ENCODE data around the gene C6orf118. TPM values are rescaled to one million over a fixed set of nuclear protein-coding genes. Genes with fewer than 3 reads are reported as not detected.

The C6orf118 gene
- total RNA-seq, 1 donor from 2014 or later: not detected

DNA sequence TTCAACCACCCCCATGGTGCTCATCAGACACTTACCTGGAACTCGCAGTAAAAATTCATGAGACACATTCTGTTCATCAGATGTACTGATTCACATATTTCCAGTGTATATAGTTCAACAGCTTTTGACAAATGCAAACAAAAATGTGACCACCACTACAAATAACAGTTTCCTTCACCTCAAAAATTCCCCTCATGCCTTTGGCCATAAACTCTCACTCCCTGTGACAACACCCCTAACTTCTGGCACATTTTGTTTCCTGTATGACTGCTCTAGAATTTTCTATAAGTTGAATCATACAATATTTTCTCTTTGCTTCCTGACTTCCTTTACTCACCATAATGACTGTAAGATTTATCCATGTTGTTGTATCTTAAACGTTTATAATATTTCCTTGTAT is 63.7 kb downstream of the C6orf118 start:
- POLR2A ChIA-PET: no interaction called here
- intact Hi-C loops (cut with micrococcal nuclease): no loop called here
- CTCF ChIA-PET: no interaction called here
- H3K27ac Mint-ChIP-seq: no peak overlapping the region
- ATAC-seq (ENCODE audit: low read depth): no peak
- H3K27me3 Mint-ChIP-seq: no peaks in the 10 kb centered on the region
- no peaks in the 10 kb centered on the region for H3K4me1 Mint-ChIP-seq
- no peak for TF ChIP-seq CTCF (IDR thresholded peaks at IDR 0.05)
- H3K4me3 Mint-ChIP-seq: no peak overlapping the region
- no peaks in the 10 kb centered on the region for H3K36me3 Mint-ChIP-seq (ENCODE audit: low read depth)
- no peak for DNase-seq
- peaks cover 2% of the 10 kb centered on the region for H3K9me3 Mint-ChIP-seq

- H3K36me3 Mint-ChIP-seq (ENCODE audit: low read depth): no peaks in the 10 kb centered on the region
- DNase-seq (no peak), ATAC-seq (ENCODE audit: low read depth) (no peak)
- no peak overlapping the region for H3K4me3 Mint-ChIP-seq
- POLR2A ChIA-PET: no interaction called here
- no peaks in the 10 kb centered on the region for H3K4me1 Mint-ChIP-seq
- H3K27me3 Mint-ChIP-seq: no peaks in the 10 kb centered on the region
- no peak for TF ChIP-seq CTCF (IDR thresholded peaks at IDR 0.05)
- CTCF ChIA-PET: no interaction called here
- H3K27ac Mint-ChIP-seq: no peak overlapping the region
- H3K9me3 Mint-ChIP-seq: peaks cover 2% of the 10 kb centered on the region
- intact Hi-C loops (cut with micrococcal nuclease): no loop called here
Measured at GRCh38 chr6:165245287-165245686, 64.1 kb downstream of the C6orf118 start.

DNA sequence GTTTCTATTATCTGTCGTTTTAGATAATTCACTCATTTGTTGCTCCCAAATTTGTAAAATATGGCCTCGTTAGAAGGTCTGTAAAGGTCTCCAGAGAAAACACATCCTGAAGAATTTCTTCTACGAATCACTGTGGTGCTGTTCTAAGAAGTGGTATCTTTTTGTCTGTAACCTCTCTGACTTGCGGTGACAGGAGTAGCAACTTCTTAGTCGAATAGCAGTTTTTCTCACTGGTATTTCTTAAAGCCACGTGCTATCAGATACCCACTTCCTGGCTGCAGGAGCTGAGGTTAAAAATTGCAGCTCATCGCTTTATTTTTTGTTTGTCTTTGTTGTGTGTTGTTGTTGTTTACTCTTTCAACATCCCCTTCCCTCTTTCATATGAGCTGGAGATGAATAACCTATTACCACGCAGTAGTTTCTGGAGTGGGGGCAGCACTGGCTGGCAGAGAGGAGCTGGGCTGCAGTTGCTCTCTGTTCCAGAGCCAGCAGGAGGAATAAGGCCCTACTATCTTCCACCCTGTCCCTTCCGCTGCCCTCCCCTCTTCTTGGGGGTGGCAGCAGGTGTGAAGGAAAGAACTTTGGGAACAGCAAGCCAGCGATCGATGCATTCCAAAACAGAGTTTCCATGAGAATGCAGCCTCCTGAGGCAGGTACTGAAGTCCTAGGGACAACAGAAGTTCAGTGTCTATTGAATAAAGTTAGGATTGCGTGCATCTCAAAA is 64.7 kb downstream of the C6orf118 start:
- ChIA-PET CTCF (no interaction called here), POLR2A (no interaction called here)
- ATAC-seq (ENCODE audit: low read depth) (no peak), DNase-seq (no peak)
- intact Hi-C loops (cut with micrococcal nuclease): no loop called here
- Mint-ChIP-seq H3K27me3 (no peaks in the 10 kb centered on the region), H3K4me3 (no peak overlapping the region), H3K27ac (no peak overlapping the region), H3K36me3 (ENCODE audit: low read depth) (no peaks in the 10 kb centered on the region), H3K9me3 (peaks cover 2% of the 10 kb centered on the region), H3K4me1 (no peaks in the 10 kb centered on the region)
- no peak for TF ChIP-seq CTCF (IDR thresholded peaks at IDR 0.05)

GRCh38 chr6:165243801-165244200 is 65.6 kb downstream of the C6orf118 start:
- intact Hi-C loops (cut with micrococcal nuclease): no loop called here
- CTCF ChIA-PET: no interaction called here
- POLR2A ChIA-PET: no interaction called here
- no peaks in the 10 kb centered on the region for H3K4me1 Mint-ChIP-seq
- H3K27me3 Mint-ChIP-seq: no peaks in the 10 kb centered on the region
- no peak overlapping the region for H3K27ac Mint-ChIP-seq
- no peak for TF ChIP-seq CTCF (IDR thresholded peaks at IDR 0.05)
- H3K36me3 Mint-ChIP-seq (ENCODE audit: low read depth): no peaks in the 10 kb centered on the region
- no peaks in the 10 kb centered on the region for H3K9me3 Mint-ChIP-seq
- no peak for ATAC-seq (ENCODE audit: low read depth)
- DNase-seq: no peak
- no peak overlapping the region for H3K4me3 Mint-ChIP-seq

- peaks cover 22% of the 10 kb centered on the region for H3K9me3 Mint-ChIP-seq
- TF ChIP-seq CTCF (IDR thresholded peaks at IDR 0.05): no peak
- no peak overlapping the region for H3K4me3 Mint-ChIP-seq
- POLR2A ChIA-PET: no interaction called here
- CTCF ChIA-PET: no interaction called here
- no peaks in the 10 kb centered on the region for H3K4me1 Mint-ChIP-seq
- no peaks in the 10 kb centered on the region for H3K27me3 Mint-ChIP-seq
- DNase-seq (no peak), ATAC-seq (ENCODE audit: low read depth) (no peak)
- intact Hi-C loops (cut with micrococcal nuclease): no loop called here
- H3K27ac Mint-ChIP-seq: no peak overlapping the region
- H3K36me3 Mint-ChIP-seq (ENCODE audit: low read depth): no peaks in the 10 kb centered on the region
Measured at GRCh38 chr6:165236326-165236725, 73.1 kb downstream of the C6orf118 start.
